HepG2 (cell line): ENCODE data around the gene RPL37A. TPM values are rescaled to one million over a fixed set of nuclear protein-coding genes. Genes with fewer than 3 reads are reported as not detected.
A peak's percentile ranks its signal among the peaks of the same experiment; 100 is the strongest.

Experiments used
- BORCS8-MEF2B ChIP-seq: sonication (generic); formaldehyde crosslinking; IDR thresholded peaks from 2 replicates; pipeline ENCODE4 v1.8.0; 2022; ENCODE audit warnings: mild to moderate bottlenecking, missing genetic modification reagents
- CENPT ChIP-seq: sonication (generic); formaldehyde crosslinking; IDR thresholded peaks from 2 replicates; pipeline ENCODE4 v1.8.0; 2022; ENCODE audit warnings: low read depth, mild to moderate bottlenecking, moderate library complexity, missing genetic modification reagents
- DR1 ChIP-seq: sonication (generic); formaldehyde crosslinking; IDR thresholded peaks from 2 replicates; pipeline ENCODE4 v1.8.0; 2021; ENCODE audit warnings: mild to moderate bottlenecking, missing genetic modification reagents, inconsistent platforms
- GATAD2A ChIP-seq: IDR thresholded peaks from 2 replicates; pipeline ENCODE4 v1.6.1; 2016
- IRX3 ChIP-seq: sonication (generic); formaldehyde crosslinking; IDR thresholded peaks from 2 replicates; pipeline ENCODE4 v1.8.1; 2023; ENCODE audit warnings: mild to moderate bottlenecking, low read depth, missing genetic modification reagents, borderline replicate concordance
- KDM3A ChIP-seq: IDR thresholded peaks from 2 replicates; pipeline ENCODE4 v1.6.1; 2018; ENCODE audit warnings: low read depth, missing compliant biosample characterization
- KLF15 ChIP-seq: sonication (generic); formaldehyde crosslinking; IDR thresholded peaks from 2 replicates; pipeline ENCODE4 v1.8.1; 2023; ENCODE audit warnings: borderline replicate concordance, mild to moderate bottlenecking, inconsistent platforms, missing genetic modification reagents, mixed read lengths
- MAFG ChIP-seq: sonication (generic); formaldehyde crosslinking; IDR thresholded peaks from 2 replicates; pipeline ENCODE4 v1.5.1; 2020; ENCODE audit warnings: mild to moderate bottlenecking, missing genetic modification reagents
- ONECUT2 ChIP-seq: sonication (generic); formaldehyde crosslinking; IDR thresholded peaks from 2 replicates; pipeline ENCODE4 v1.4.0; 2020; ENCODE audit warnings: missing genetic modification reagents
- PITX1 ChIP-seq: sonication (generic); formaldehyde crosslinking; IDR thresholded peaks from 2 replicates; pipeline ENCODE4 v1.5.1; 2020; ENCODE audit warnings: mild to moderate bottlenecking, missing genetic modification reagents
- REL ChIP-seq: sonication (generic); formaldehyde crosslinking; conservative IDR thresholded peaks from 2 replicates; pipeline ENCODE4 v1.8.0; 2022; ENCODE audit warnings: mild to moderate bottlenecking, missing genetic modification reagents, moderate library complexity
- SIX4 ChIP-seq: sonication (generic); formaldehyde crosslinking; IDR thresholded peaks from 2 replicates; pipeline ENCODE4 v1.4.0; 2020; ENCODE audit warnings: missing genetic modification reagents
- SRSF9 ChIP-seq: fragments of 200-400 bp; formaldehyde crosslinking; IDR thresholded peaks from 2 replicates; pipeline ENCODE4 v1.6.1; 2018; ENCODE audit warnings: borderline replicate concordance, mild to moderate bottlenecking, low read depth, low read length; ENCODE audit not compliant: insufficient read depth, poor library complexity, severe bottlenecking
- TEAD3 ChIP-seq: optimal IDR thresholded peaks from 2 replicates; pipeline ENCODE3; 2016; ENCODE audit warnings: borderline replicate concordance
- TMF1 ChIP-seq: sonication (generic); formaldehyde crosslinking; IDR thresholded peaks from 2 replicates; pipeline ENCODE4 v1.8.1; 2022; ENCODE audit warnings: low read depth, missing genetic modification reagents
- TOE1 ChIP-seq: sonication (generic); formaldehyde crosslinking; IDR thresholded peaks from 2 replicates; pipeline ENCODE4 v1.4.0; 2020; ENCODE audit warnings: mild to moderate bottlenecking, missing genetic modification reagents
- ZBTB20 ChIP-seq: sonication (generic); formaldehyde crosslinking; IDR thresholded peaks from 2 replicates; pipeline ENCODE4 v1.8.1; 2023; ENCODE audit warnings: missing genetic modification reagents, low read depth, mild to moderate bottlenecking, borderline replicate concordance
- ZBTB42 ChIP-seq: sonication (generic); formaldehyde crosslinking; IDR thresholded peaks from 2 replicates; pipeline ENCODE4 v1.5.0; 2020; ENCODE audit warnings: mild to moderate bottlenecking, missing genetic modification reagents
- ZNF230 ChIP-seq: sonication (generic); formaldehyde crosslinking; IDR thresholded peaks from 2 replicates; pipeline ENCODE4 v1.4.0; 2020; ENCODE audit warnings: mild to moderate bottlenecking, missing genetic modification reagents
- ZNF264 ChIP-seq: sonication (generic); formaldehyde crosslinking; IDR thresholded peaks from 2 replicates; pipeline ENCODE4 v1.4.0; 2020; ENCODE audit warnings: missing genetic modification reagents
- ZNF660 ChIP-seq: sonication (generic); formaldehyde crosslinking; IDR thresholded peaks from 2 replicates; pipeline ENCODE4 v1.5.1; 2020; ENCODE audit warnings: mild to moderate bottlenecking, low read depth, missing genetic modification reagents, borderline replicate concordance
- ZSCAN20 ChIP-seq: sonication (generic); formaldehyde crosslinking; IDR thresholded peaks from 2 replicates; pipeline ENCODE4 v1.4.0; 2020; ENCODE audit warnings: missing genetic modification reagents, mild to moderate bottlenecking, borderline replicate concordance
- ZSCAN25 ChIP-seq: sonication (generic); formaldehyde crosslinking; IDR thresholded peaks from 2 replicates; pipeline ENCODE4 v1.8.0; 2022; ENCODE audit warnings: mild to moderate bottlenecking, missing genetic modification reagents
- polyA plus RNA-seq, 8 experiments: library from polyadenylated mRNA; depleted of rRNA in 3 of 8; stranded (reverse) in 7 of 8; unstranded in 1 of 8; fragments of >200 nt; fragmentation: Illumina TruSeq in 4 of 8; extraction: Trizol in 4 of 8; gene quantifications; 2 replicates each; pipeline versions ENCODE4 v1.2.1 to v1.2.3, GENCODE V29; 2011 to 2016; ENCODE audit warnings: low read depth in 4 of 8, missing spikeins in 1 of 8, mixed read lengths in 1 of 8; ENCODE audit not compliant: insufficient read depth in 1 of 8
- total RNA-seq, 5 experiments: library from RNA; depleted of rRNA; stranded (reverse); fragments of >200 nt; fragmentation: Illumina TruSeq; extraction: Trizol; gene quantifications; 2 replicates each; pipeline ENCODE4 v1.2.3, GENCODE V29; 2016; ENCODE audit warnings: low read depth in 1 of 5
- TF ChIP-seq, protein P1 (sequence below): sonication (generic); formaldehyde crosslinking; IDR thresholded peaks from 2 replicates; pipeline ENCODE4 v1.5.0; 2020; ENCODE audit warnings: missing genetic modification reagents
- TF ChIP-seq, protein P2 (sequence below): sonication (generic); formaldehyde crosslinking; IDR thresholded peaks from 2 replicates; pipeline ENCODE4 v1.4.0; 2020; ENCODE audit warnings: missing genetic modification reagents, borderline replicate concordance
- TF ChIP-seq, protein P3 (sequence below): sonication (generic); formaldehyde crosslinking; IDR thresholded peaks from 2 replicates; pipeline ENCODE4 v1.5.0; 2020; ENCODE audit warnings: missing genetic modification reagents, mild to moderate bottlenecking, borderline replicate concordance

Gene RPL37A
- total and polyA plus RNA-seq, 2 of the 13 experiments (the other 11 are each of a cell fraction or from before 2014, with no cell fraction given), result 6,902 to 7,910 TPM

- TF ChIP-seq IRX3 (CRISPR knock-in tag) (peak; percentile 89), ZSCAN25 (CRISPR knock-in tag) (peak; percentile 11; the same call in 1 of the 2 replicates), ZSCAN20 (CRISPR knock-in tag) (0 out of 2 replicates have a peak, but pooled peaks have one; percentile 29), PITX1 (CRISPR knock-in tag) (peak; percentile 89; the same call in 1 of the 2 replicates), MAFG (CRISPR knock-in tag) (no peak), ZBTB42 (peak; percentile 91), TOE1 (CRISPR knock-in tag) (peak; percentile 75; the same call in 1 of the 2 replicates), KLF15 (CRISPR knock-in tag) (peak; percentile 51; the same call in 1 of the 2 replicates), SIX4 (CRISPR knock-in tag) (no peak; the same call in 1 of the 2 replicates), ZNF230 (CRISPR knock-in tag) (peak; percentile 98), TEAD3 (peak; percentile 80), ZNF264 (CRISPR knock-in tag) (no peak; the same call in 1 of the 2 replicates), BORCS8-MEF2B (peak; percentile 99), TMF1 (CRISPR knock-in tag) (no peak; the same call in 1 of the 2 replicates), DR1 (CRISPR knock-in tag) (peak; percentile 100), KDM3A (peak; percentile 85), ONECUT2 (CRISPR knock-in tag) (peak; percentile 56; the same call in 1 of the 2 replicates), ZNF660 (CRISPR knock-in tag) (no peak; the same call in 1 of the 2 replicates), SRSF9 (no peak), ZBTB20 (CRISPR knock-in tag) (peak; percentile 87), CENPT (CRISPR knock-in tag) (peak; percentile 84; the same call in 1 of the 2 replicates), GATAD2A (peak; percentile 72), REL (CRISPR knock-in tag) (peak; percentile 43; the same call in 1 of the 2 replicates)
- TF ChIP-seq, protein P1, sequence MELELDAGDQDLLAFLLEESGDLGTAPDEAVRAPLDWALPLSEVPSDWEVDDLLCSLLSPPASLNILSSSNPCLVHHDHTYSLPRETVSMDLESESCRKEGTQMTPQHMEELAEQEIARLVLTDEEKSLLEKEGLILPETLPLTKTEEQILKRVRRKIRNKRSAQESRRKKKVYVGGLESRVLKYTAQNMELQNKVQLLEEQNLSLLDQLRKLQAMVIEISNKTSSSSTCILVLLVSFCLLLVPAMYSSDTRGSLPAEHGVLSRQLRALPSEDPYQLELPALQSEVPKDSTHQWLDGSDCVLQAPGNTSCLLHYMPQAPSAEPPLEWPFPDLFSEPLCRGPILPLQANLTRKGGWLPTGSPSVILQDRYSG (CRISPR knock-in tag), result 0 out of 2 replicates have a peak, but pooled peaks have one; percentile 15
- TF ChIP-seq, protein P2, sequence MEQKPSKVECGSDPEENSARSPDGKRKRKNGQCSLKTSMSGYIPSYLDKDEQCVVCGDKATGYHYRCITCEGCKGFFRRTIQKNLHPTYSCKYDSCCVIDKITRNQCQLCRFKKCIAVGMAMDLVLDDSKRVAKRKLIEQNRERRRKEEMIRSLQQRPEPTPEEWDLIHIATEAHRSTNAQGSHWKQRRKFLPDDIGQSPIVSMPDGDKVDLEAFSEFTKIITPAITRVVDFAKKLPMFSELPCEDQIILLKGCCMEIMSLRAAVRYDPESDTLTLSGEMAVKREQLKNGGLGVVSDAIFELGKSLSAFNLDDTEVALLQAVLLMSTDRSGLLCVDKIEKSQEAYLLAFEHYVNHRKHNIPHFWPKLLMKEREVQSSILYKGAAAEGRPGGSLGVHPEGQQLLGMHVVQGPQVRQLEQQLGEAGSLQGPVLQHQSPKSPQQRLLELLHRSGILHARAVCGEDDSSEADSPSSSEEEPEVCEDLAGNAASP, result peak; percentile 84
- TF ChIP-seq, protein P3, sequence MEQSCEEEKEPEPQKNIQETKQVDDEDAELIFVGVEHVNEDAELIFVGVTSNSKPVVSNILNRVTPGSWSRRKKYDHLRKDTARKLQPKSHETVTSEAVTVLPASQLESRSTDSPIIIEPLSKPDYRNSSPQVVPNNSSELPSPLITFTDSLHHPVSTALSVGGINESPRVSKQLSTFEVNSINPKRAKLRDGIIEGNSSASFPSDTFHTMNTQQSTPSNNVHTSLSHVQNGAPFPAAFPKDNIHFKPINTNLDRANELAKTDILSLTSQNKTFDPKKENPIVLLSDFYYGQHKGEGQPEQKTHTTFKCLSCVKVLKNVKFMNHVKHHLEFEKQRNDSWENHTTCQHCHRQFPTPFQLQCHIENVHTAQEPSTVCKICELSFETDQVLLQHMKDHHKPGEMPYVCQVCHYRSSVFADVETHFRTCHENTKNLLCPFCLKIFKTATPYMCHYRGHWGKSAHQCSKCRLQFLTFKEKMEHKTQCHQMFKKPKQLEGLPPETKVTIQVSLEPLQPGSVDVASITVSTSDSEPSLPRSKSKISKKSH (CRISPR knock-in tag), result peak; percentile 91
These were observed at the start of gene RPL37A (continued) for GRCh38 chr2:216498379-216499352.
